Measurements from ENCODE around the gene IL1RL1. TPM values are rescaled to one million over a fixed set of nuclear protein-coding genes. Genes with fewer than 3 reads are reported as not detected.

IL1RL1 gene
- total RNA-seq, 1 donor from 2014 or later, result 65.8 TPM

GRCh38 chr2:102337481-102338386 lies 26.4 kb downstream of the IL1RL1 start:
- no peak overlapping the region for H3K4me3 ChIP-seq (ENCODE audit: low read depth, low read length)
- TF ChIP-seq CTCF (IDR thresholded peaks at IDR 0.05; ENCODE audit: insufficient read depth, low read length, severe bottlenecking), result no peak
- no peaks in the 10 kb centered on the region for H3K27me3 ChIP-seq (ENCODE audit: control insufficient read depth, insufficient read depth, low read length)
- H3K36me3 ChIP-seq (ENCODE audit: control insufficient read depth, insufficient read depth, low read length), result no peaks in the 10 kb centered on the region
- FAIRE-seq (no peak), DNase-seq (ENCODE audit: low read depth) (peak; percentile 53)

- Histone ChIP-seq H3K27me3 (ENCODE audit: control insufficient read depth, insufficient read depth, low read length) (no peaks in the 10 kb centered on the region), H3K36me3 (ENCODE audit: control insufficient read depth, insufficient read depth, low read length) (no peaks in the 10 kb centered on the region), H3K4me3 (ENCODE audit: low read depth, low read length) (no peak overlapping the region)
- DNase-seq (ENCODE audit: low read depth), result no peak
- FAIRE-seq, result no peak
- no peak for TF ChIP-seq CTCF (IDR thresholded peaks at IDR 0.05; ENCODE audit: insufficient read depth, low read length, severe bottlenecking)
These were observed 29.4 kb downstream of the IL1RL1 start for GRCh38 chr2:102340778-102341177.

GRCh38 chr2:102342888-102343287 lies 31.5 kb downstream of the IL1RL1 start:
- Histone ChIP-seq H3K36me3 (ENCODE audit: control insufficient read depth, insufficient read depth, low read length) (no peaks in the 10 kb centered on the region), H3K4me3 (ENCODE audit: low read depth, low read length) (no peak overlapping the region), H3K27me3 (ENCODE audit: control insufficient read depth, insufficient read depth, low read length) (no peaks in the 10 kb centered on the region)
- FAIRE-seq, result no peak
- TF ChIP-seq CTCF (IDR thresholded peaks at IDR 0.05; ENCODE audit: insufficient read depth, low read length, severe bottlenecking), result peak; percentile 26
- peak; percentile 12 for DNase-seq (ENCODE audit: low read depth)

- no peak for FAIRE-seq
These were observed 33.0 kb downstream of the IL1RL1 start for GRCh38 chr2:102344397-102344796.

GRCh38 chr2:102345329-102345920 lies 34.1 kb downstream of the IL1RL1 start:
- no peaks in the 10 kb centered on the region for H3K36me3 ChIP-seq (ENCODE audit: control insufficient read depth, insufficient read depth, low read length)
- no peaks in the 10 kb centered on the region for H3K27me3 ChIP-seq (ENCODE audit: control insufficient read depth, insufficient read depth, low read length)
- DNase-seq (ENCODE audit: low read depth) (no peak), FAIRE-seq (no peak)
- H3K4me3 ChIP-seq (ENCODE audit: low read depth, low read length), result no peak overlapping the region
- no peak for TF ChIP-seq CTCF (IDR thresholded peaks at IDR 0.05; ENCODE audit: insufficient read depth, low read length, severe bottlenecking)

More at GRCh38 chr2:102344397-102344796, 33.0 kb downstream of the IL1RL1 start:
- TF ChIP-seq CTCF (IDR thresholded peaks at IDR 0.05; ENCODE audit: insufficient read depth, low read length, severe bottlenecking), result no peak
- Histone ChIP-seq H3K4me3 (ENCODE audit: low read depth, low read length) (no peak overlapping the region), H3K36me3 (ENCODE audit: control insufficient read depth, insufficient read depth, low read length) (no peaks in the 10 kb centered on the region), H3K27me3 (ENCODE audit: control insufficient read depth, insufficient read depth, low read length) (no peaks in the 10 kb centered on the region)
- DNase-seq (ENCODE audit: low read depth), result no peak
